Right lobe of liver (tissue), 4 donors: Measurements from ENCODE around the gene DRGX.

Experiments used
- POLR2A ChIP-seq: fragments of 450-650 bp; IDR thresholded peaks from one replicate; pipeline ENCODE4 v1.6.1; 2017; ENCODE audit warnings: antibody characterized with exemption, mild to moderate bottlenecking
- TF ChIP-seq, protein P1 (sequence below), 4 donors: fragments of 200-600 bp in 3 of 4; fragments of 450-650 bp in 1 of 4; IDR thresholded peaks; one replicate each; pipeline versions ENCODE4 v1.5.1 to v1.8.0; 2016 to 2022; ENCODE audit warnings: antibody characterized with exemption in 4 of 4, mild to moderate bottlenecking in 2 of 4
- donor health status: DM: no; HTN: no; CAD: no.
- donor health status: DM: no; HTN: no; CAD: no.
- donor health status: DM: no; HTN: yes; CAD: no.

GRCh38 chr10:49356944-49357343 lies 38.9 kb downstream of the DRGX start:
- TF ChIP-seq, protein P1, sequence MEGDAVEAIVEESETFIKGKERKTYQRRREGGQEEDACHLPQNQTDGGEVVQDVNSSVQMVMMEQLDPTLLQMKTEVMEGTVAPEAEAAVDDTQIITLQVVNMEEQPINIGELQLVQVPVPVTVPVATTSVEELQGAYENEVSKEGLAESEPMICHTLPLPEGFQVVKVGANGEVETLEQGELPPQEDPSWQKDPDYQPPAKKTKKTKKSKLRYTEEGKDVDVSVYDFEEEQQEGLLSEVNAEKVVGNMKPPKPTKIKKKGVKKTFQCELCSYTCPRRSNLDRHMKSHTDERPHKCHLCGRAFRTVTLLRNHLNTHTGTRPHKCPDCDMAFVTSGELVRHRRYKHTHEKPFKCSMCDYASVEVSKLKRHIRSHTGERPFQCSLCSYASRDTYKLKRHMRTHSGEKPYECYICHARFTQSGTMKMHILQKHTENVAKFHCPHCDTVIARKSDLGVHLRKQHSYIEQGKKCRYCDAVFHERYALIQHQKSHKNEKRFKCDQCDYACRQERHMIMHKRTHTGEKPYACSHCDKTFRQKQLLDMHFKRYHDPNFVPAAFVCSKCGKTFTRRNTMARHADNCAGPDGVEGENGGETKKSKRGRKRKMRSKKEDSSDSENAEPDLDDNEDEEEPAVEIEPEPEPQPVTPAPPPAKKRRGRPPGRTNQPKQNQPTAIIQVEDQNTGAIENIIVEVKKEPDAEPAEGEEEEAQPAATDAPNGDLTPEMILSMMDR (IDR thresholded peaks at IDR 0.05), result no peak
- TF ChIP-seq POLR2A, result no peak
